Upper lobe of left lung (tissue), 6 donors: ENCODE data around the gene KRTAP1-4. TPM values are rescaled to one million over a fixed set of nuclear protein-coding genes. Genes with fewer than 3 reads are reported as not detected.
"Not testable (repeated sequence)": the region's sequence is repeated elsewhere in the genome, so short reads cannot be mapped to it uniquely, and the experiment has no call there.

ENCODE experiments used
- ATAC-seq, 2 donors: fragments of 200-7000 bp; cut with Tn5 transposase; one replicate each; pipeline ENCODE4 v1.9.1; 2022; ENCODE audit warnings: mild to moderate bottlenecking in 2 of 2, moderate library complexity in 2 of 2; ENCODE audit not compliant: low FRiP score in 2 of 2
- DNase-seq, 2 donors: peaks; one replicate each; pipeline ENCODE4 v3.0.0-alpha.2; 2019 to 2020
- H3K27ac ChIP-seq, 4 donors: fragments of 200-600 bp; sonication (generic); one replicate each; pipeline ENCODE4 v1.5.1; 2016 to 2019
- H3K27me3 ChIP-seq, 4 donors: fragments of 200-600 bp; sonication (generic); one replicate each; pipeline ENCODE4 v1.5.1; 2017 to 2019
- H3K36me3 ChIP-seq, 4 donors: fragments of 200-600 bp; sonication (generic); one replicate each; pipeline ENCODE4 v1.5.1; 2016 to 2019
- H3K4me1 ChIP-seq, 4 donors: fragments of 200-600 bp; sonication (generic); one replicate each; pipeline ENCODE4 v1.5.1; 2018 to 2019
- H3K4me3 ChIP-seq, 4 donors: fragments of 200-600 bp; sonication (generic); one replicate each; pipeline ENCODE4 v1.5.1; 2017 to 2019; ENCODE audit warnings: mild to moderate bottlenecking in 2 of 4, moderate library complexity in 1 of 4
- H3K9me3 ChIP-seq, 4 donors: fragments of 200-600 bp; sonication (generic); one replicate each; pipeline ENCODE4 v1.5.1; 2018 to 2019
- EP300 ChIP-seq, 4 donors: sonication (generic); formaldehyde crosslinking; IDR thresholded peaks; one replicate each; pipeline ENCODE4 v1.5.1; 2017; ENCODE audit warnings: antibody characterized with exemption in 4 of 4, control low read depth in 2 of 4
- POLR2A ChIP-seq, 4 donors: fragments of 450-650 bp; IDR thresholded peaks; one replicate each; pipeline ENCODE4 v1.5.1; 2016 to 2017; ENCODE audit warnings: antibody characterized with exemption in 4 of 4, mild to moderate bottlenecking in 2 of 4
- POLR2AphosphoS5 ChIP-seq, 2 donors: sonication (generic); formaldehyde crosslinking; IDR thresholded peaks; one replicate each; pipeline ENCODE4 v1.5.1; 2017; ENCODE audit warnings: antibody characterized with exemption in 2 of 2
- WGBS, 2 donors: methylation state at CpG; one replicate each; pipeline ENCODE4 v1.1.5; 2017 to 2018; 5-methylcytosine and 5-hydroxymethylcytosine counted together
- total RNA-seq, 6 donors: library from RNA; depleted of rRNA in 4 of 6; stranded (reverse); fragments of >200 nt in 4 of 6; gene quantifications; one replicate each; pipeline versions ENCODE4 v1.1.0 to v1.2.1, GENCODE V29; 2016 to 2021
- TF ChIP-seq, protein P1 (sequence below), 6 experiments: fragments of 450-650 bp in 4 of 6; fragments of 200-600 bp in 2 of 6; sonication (generic) in 2 of 6; IDR thresholded peaks; one replicate each; pipeline ENCODE4 v1.5.1; 2016 to 2019; ENCODE audit warnings: antibody characterized with exemption in 6 of 6
- donor health status: DM: no; HTN: no; CAD: no; lungs with moderate emphysema.
- donor health status: DM: no; HTN: yes; CAD: no; lungs with severe emphysema.

KRTAP1-4 gene
- total RNA-seq, 6 donors from 2014 or later, result not detected

GRCh38 chr17:41063449-41063848 lies 33.5 kb upstream of the KRTAP1-4 start:
- WGBS, 2 donors, result 74 to 75% methylated on average over 4 of the region's 4 CpGs
- no peak overlapping the region for H3K27ac ChIP-seq
- ATAC-seq (no peak), DNase-seq (no peak)
- H3K4me3 ChIP-seq, result no peak overlapping the region
- H3K27me3 ChIP-seq, result no peaks in the 10 kb centered on the region
- TF ChIP-seq POLR2A (IDR thresholded peaks at IDR 0.05) (no peak), EP300 (IDR thresholded peaks at IDR 0.05) (no peak)
- no peaks in the 10 kb centered on the region for H3K4me1 ChIP-seq
- H3K9me3 ChIP-seq, result no peaks in the 10 kb centered on the region
- H3K36me3 ChIP-seq, result no peaks in the 10 kb centered on the region

DNA sequence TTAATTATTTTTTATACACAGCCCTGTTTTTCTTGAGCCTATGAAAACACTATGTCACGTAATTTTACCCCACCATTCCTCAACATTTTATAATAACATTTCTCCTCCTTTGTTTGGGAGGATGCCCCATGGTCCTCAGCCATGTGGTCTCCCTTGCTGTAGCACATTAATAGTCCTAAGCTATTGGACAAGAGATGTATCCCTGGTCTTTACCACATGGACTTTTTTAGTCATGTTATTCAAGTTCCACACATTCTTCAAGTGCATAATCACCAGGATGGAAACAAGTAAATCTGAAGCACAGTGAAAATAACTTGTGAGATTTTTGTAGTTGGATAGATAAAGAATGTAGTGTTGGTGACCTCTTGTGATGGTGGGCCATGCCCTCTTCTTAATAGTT lies 32.0 kb upstream of the KRTAP1-4 start:
- no peak for ATAC-seq

DNA sequence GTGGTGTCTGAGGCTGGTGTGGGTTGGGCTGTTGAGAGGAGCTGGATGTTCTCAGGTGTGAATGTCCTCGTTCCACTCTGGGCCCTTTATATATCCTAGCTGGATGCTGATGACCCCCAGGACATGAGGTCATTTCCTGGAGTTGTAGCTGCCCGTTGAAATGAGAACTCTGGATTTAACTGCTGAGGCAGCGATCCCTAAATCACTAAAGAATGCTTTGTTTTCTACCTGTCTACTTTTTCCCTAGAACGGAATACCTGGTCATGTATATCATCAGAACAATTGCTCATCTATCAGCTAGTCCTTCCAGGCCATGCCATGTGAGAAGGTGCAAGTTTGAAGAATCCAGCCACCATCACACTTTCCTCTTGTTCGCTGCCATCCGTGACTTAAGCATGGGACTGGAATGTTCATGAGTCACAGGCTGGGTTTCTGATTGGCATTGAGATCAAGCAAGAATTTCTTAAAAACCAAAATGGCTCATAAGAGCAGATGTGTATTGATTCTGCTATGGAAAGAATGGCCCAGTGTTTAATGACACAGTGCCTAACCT lies 30.1 kb upstream of the KRTAP1-4 start, which contains the start of gene KRTAP2-3:
Gene KRTAP2-3 (minus strand): TSS at position 63 of the 553 bp plus-strand sequence. CDS start 64 bp downstream, outside the sequence.
- H3K4me1 ChIP-seq, result no peaks in the 10 kb centered on the region
- H3K9me3 ChIP-seq, result no peaks in the 10 kb centered on the region
- ATAC-seq (no peak), DNase-seq (no peak)
- WGBS, 2 donors, result 61 to 79% methylated on average over 5 to 6 of the region's 6 CpGs
- H3K4me3 ChIP-seq, result no peak within 1 kb of the TSS
- H3K27ac ChIP-seq, result no peak within 1 kb of the TSS
- TF ChIP-seq POLR2A (IDR thresholded peaks at IDR 0.05) (no peak), POLR2AphosphoS5 (IDR thresholded peaks at IDR 0.05) (no peak), EP300 (IDR thresholded peaks at IDR 0.05) (no peak)
- TF ChIP-seq, protein P1, sequence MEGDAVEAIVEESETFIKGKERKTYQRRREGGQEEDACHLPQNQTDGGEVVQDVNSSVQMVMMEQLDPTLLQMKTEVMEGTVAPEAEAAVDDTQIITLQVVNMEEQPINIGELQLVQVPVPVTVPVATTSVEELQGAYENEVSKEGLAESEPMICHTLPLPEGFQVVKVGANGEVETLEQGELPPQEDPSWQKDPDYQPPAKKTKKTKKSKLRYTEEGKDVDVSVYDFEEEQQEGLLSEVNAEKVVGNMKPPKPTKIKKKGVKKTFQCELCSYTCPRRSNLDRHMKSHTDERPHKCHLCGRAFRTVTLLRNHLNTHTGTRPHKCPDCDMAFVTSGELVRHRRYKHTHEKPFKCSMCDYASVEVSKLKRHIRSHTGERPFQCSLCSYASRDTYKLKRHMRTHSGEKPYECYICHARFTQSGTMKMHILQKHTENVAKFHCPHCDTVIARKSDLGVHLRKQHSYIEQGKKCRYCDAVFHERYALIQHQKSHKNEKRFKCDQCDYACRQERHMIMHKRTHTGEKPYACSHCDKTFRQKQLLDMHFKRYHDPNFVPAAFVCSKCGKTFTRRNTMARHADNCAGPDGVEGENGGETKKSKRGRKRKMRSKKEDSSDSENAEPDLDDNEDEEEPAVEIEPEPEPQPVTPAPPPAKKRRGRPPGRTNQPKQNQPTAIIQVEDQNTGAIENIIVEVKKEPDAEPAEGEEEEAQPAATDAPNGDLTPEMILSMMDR (IDR thresholded peaks at IDR 0.05), result no peak
- no peaks in the 10 kb centered on the region for H3K36me3 ChIP-seq
- H3K27me3 ChIP-seq, result no peaks in the 10 kb centered on the region

More for the DNA sequence above, 32.0 kb upstream of the KRTAP1-4 start:
- TF ChIP-seq, protein P1 (IDR thresholded peaks at IDR 0.05), result no peak
- TF ChIP-seq EP300 (IDR thresholded peaks at IDR 0.05) (no peak), POLR2AphosphoS5 (IDR thresholded peaks at IDR 0.05) (no peak), POLR2A (IDR thresholded peaks at IDR 0.05) (no peak)
- no peak for DNase-seq
- Histone ChIP-seq H3K36me3 (no peaks in the 10 kb centered on the region), H3K4me1 (no peaks in the 10 kb centered on the region), H3K27ac (no peak overlapping the region), H3K27me3 (no peaks in the 10 kb centered on the region), H3K9me3 (no peaks in the 10 kb centered on the region), H3K4me3 (no peak overlapping the region)
- WGBS, 2 donors, result 66 to 76% methylated on average over 1 of the region's 1 CpG

- H3K4me3 ChIP-seq, ATAC-seq, H3K36me3 ChIP-seq, H3K27me3 ChIP-seq, H3K27ac ChIP-seq, H3K9me3 ChIP-seq, H3K4me1 ChIP-seq: not testable (repeated sequence)
- 31 to 39% methylated on average over 7 to 11 of the region's 31 CpGs for WGBS, 2 donors
- DNase-seq, result peak in 1 of 2 donors; percentile 59
These were observed 29.5 kb upstream of the KRTAP1-4 start for GRCh38 chr17:41059276-41060051.

DNA sequence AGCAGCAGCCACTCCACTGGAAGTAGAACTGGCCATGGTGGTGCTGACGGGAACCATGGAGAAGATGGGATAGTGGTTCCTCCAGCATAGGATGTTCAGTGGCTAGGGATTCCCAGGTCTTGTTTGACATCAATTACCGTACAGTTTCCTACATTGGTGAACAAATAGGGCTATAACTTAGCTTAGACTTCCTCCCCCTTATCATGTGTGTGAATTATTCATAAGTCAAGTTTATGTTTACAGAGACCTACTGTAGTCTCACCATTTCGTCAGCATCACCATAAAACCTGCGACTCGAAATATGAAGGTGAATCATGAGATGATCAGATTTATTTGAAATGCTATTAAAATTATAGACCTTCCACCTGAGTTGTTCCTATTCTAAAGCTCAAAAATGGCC lies 28.7 kb upstream of the KRTAP1-4 start:
- Histone ChIP-seq H3K9me3 (no peaks in the 10 kb centered on the region), H3K4me1 (no peaks in the 10 kb centered on the region), H3K27ac (no peak overlapping the region), H3K27me3 (no peaks in the 10 kb centered on the region), H3K4me3 (no peak overlapping the region), H3K36me3 (no peaks in the 10 kb centered on the region)
- ATAC-seq, result no peak
- no peak for TF ChIP-seq POLR2A (IDR thresholded peaks at IDR 0.05)
- TF ChIP-seq, protein P1 (IDR thresholded peaks at IDR 0.05), result no peak
- no peak for TF ChIP-seq EP300 (IDR thresholded peaks at IDR 0.05)
- TF ChIP-seq POLR2AphosphoS5 (IDR thresholded peaks at IDR 0.05), result no peak
- DNase-seq, result no peak
- WGBS, 2 donors, result 87 to 90% methylated on average over 5 of the region's 5 CpGs
